Measurements from ENCODE around the gene GATA6. TPM values are rescaled to one million over a fixed set of nuclear protein-coding genes. Genes with fewer than 3 reads are reported as not detected.

The GATA6 gene
- total and polyA plus RNA-seq, 2 of the 8 experiments (the other 6 are each of a cell fraction or from before 2014, with no cell fraction given), result 0.09 TPM; not detected in 1

GRCh38 chr18:22171258-22172119, 2.1 kb downstream of the GATA6 start (continued):
- TF ChIP-seq ATF2 (IDR thresholded peaks at IDR 0.05; ENCODE audit: low read length) (no peak), POU5F1 (IDR thresholded peaks at IDR 0.05; ENCODE audit: low read depth, low read length) (no peak), POLR2AphosphoS5 (IDR thresholded peaks at IDR 0.05; ENCODE audit: low read depth, low read length) (no peak), YY1 (IDR thresholded peaks at IDR 0.05; ENCODE audit: low read depth, low read length) (no peak), SUZ12 (IDR thresholded peaks at IDR 0.05; ENCODE audit: low read length) (peak; percentile 80), SAP30 (IDR thresholded peaks at IDR 0.05; ENCODE audit: insufficient read depth, insufficient replicate concordance, low read length) (no peak), SIX5 (IDR thresholded peaks at IDR 0.05; ENCODE audit: low read depth, low read length) (no peak), BRCA1 (IDR thresholded peaks at IDR 0.05; ENCODE audit: low read depth, low read length) (no peak), CBX5 (IDR thresholded peaks at IDR 0.05; ENCODE audit: low read depth, low read length) (no peak), CHD1 (IDR thresholded peaks at IDR 0.05; ENCODE audit: low read depth, low read length) (no peak), PHF8 (conservative IDR thresholded peaks at IDR 0.05; ENCODE audit: low read depth, low read length) (0 out of 2 replicates have a peak, but pooled peaks have one; percentile 5), RAD21 (IDR thresholded peaks at IDR 0.05 in 1 of 2, conservative IDR thresholded peaks at IDR 0.05 in 1 of 2; ENCODE audit: low read depth in 2 of 2, low read length in 2 of 2) (no peak), ATF3 (IDR thresholded peaks at IDR 0.05; ENCODE audit: insufficient read depth, low read depth, low read length) (no peak), EGR1 (IDR thresholded peaks at IDR 0.05; ENCODE audit: borderline replicate concordance, low read depth, low read length) (no peak), SP1 (IDR thresholded peaks at IDR 0.05; ENCODE audit: low read depth, low read length) (no peak), POLR2A (IDR thresholded peaks at IDR 0.05; ENCODE audit: control extremely low read depth in 1 of 2, low read depth in 2 of 2, low read length in 2 of 2) (no peak), KDM4A (IDR thresholded peaks at IDR 0.05; ENCODE audit: low read depth, low read length, severe bottlenecking) (peak; percentile 28), FOSL1 (IDR thresholded peaks at IDR 0.05; ENCODE audit: insufficient read depth, low read depth, low read length) (no peak), NANOG (IDR thresholded peaks at IDR 0.05; ENCODE audit: insufficient read depth, low read depth, low read length, poor library complexity, severe bottlenecking) (no peak), HDAC6 (IDR thresholded peaks at IDR 0.05; ENCODE audit: low read depth, low read length) (no peak), CREB1 (IDR thresholded peaks at IDR 0.05) (no peak), CHD2 (IDR thresholded peaks at IDR 0.05; ENCODE audit: low read length) (no peak), SIRT6 (IDR thresholded peaks at IDR 0.05; ENCODE audit: low read length) (no peak)
